H4 (cell line): ENCODE measurements around the gene PLA2G4D. TPM values are rescaled to one million over a fixed set of nuclear protein-coding genes. Genes with fewer than 3 reads are reported as not detected.

ENCODE experiments used
- DNase-seq: peaks from one replicate; pipeline ENCODE4 v3.0.0-alpha.2; 2015; ENCODE audit warnings: low spot score
- total RNA-seq: library from RNA; depleted of rRNA; stranded (reverse); fragments of >200 nt; shearing (Covaris generic); gene quantifications from 2 replicates; pipeline ENCODE4 v1.2.3, GENCODE V29; 2014; rRNA removed

PLA2G4D gene
- total RNA-seq, 1 experiment from 2014 or later, result not detected

- DNase-seq, result no peak
Measured at GRCh38 chr15:42021593-42021992, 72.8 kb downstream of the PLA2G4D start.

DNA sequence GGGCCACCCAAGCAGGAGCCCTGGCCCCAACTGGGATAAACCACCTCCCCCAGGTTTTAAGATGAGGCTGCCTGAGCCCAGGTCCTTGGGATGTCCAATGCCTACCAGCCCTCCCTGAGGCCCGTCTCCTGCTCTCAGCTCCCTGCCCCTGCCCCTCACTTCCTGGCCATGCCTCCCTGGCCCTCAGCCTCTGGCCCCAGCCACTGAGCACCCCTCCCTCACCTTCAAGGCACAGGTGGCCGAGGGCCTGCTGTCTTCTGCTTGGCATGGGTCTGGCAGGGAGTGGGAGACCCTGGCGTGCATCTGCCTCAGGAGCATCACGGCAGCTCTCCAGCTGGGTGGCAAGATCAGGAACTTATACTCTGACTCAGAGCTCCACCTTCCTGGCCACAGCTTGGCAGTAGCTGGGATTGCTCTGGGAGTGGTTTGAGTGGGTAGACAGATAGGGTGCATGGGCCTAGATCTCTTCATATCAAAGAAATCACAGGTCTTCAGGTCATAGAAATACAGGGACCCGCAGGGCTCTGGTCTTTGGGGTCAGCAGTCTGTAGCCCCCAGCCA, 73.6 kb downstream of the PLA2G4D start, which contains the start of gene PLA2G4E:
Gene PLA2G4E, minus strand, starts transcription at position 330 of the 561 bp plus-strand sequence. Its CDS starts 12 bp downstream, at position 318.
- DNase-seq, result no peak

- no peak for DNase-seq
Measured at GRCh38 chr15:42018306-42019224, 75.8 kb downstream of the PLA2G4D start.

Other genes starting within 250 kb of the PLA2G4D start
- not detected in 2 replicates for gene SPTBN5, start 200.5 kb downstream of the PLA2G4D start, total RNA-seq
- 6.0 and 6.8 TPM in 2 replicates for gene EHD4, start 122.0 kb downstream of the PLA2G4D start, total RNA-seq
- gene PLA2G4E, start 73.5 kb downstream of the PLA2G4D start, total RNA-seq, result not detected in 2 replicates
- not detected in 2 replicates for gene PLA2G4F, start 62.1 kb upstream of the PLA2G4D start, total RNA-seq
- 23.5 and 26.6 TPM in 2 replicates for gene VPS39, start 113.7 kb upstream of the PLA2G4D start, total RNA-seq
- gene GANC, start 178.6 kb upstream of the PLA2G4D start, total RNA-seq, result 10.4 and 16.1 TPM in 2 replicates
- gene TMEM87A, start 178.9 kb upstream of the PLA2G4D start, total RNA-seq, result 46.7 and 52.1 TPM in 2 replicates